H9 (cell line): ENCODE data around the gene UNC13D. TPM values are rescaled to one million over a fixed set of nuclear protein-coding genes. Genes with fewer than 3 reads are reported as not detected.

Experiments
- DNase-seq: peaks from one replicate; pipeline ENCODE4 v3.0.0-alpha.2; 2017
- H2AFZ ChIP-seq: one replicate; pipeline ENCODE4 v1.6.1; 2013; ENCODE audit warnings: mild to moderate bottlenecking, low read length, control low read depth, moderate library complexity
- H2AK5ac ChIP-seq: 2 replicates; pipeline ENCODE4 v1.6.1; 2013; ENCODE audit warnings: low read length, control low read depth, mixed read lengths; ENCODE audit not compliant: insufficient read length
- H2BK120ac ChIP-seq: one replicate; pipeline ENCODE4 v1.6.1; 2013; ENCODE audit warnings: low read depth, mild to moderate bottlenecking, low read length, control low read depth, inconsistent platforms; ENCODE audit not compliant: poor library complexity, severe bottlenecking
- H2BK12ac ChIP-seq: 2 replicates; pipeline ENCODE4 v1.6.1; 2013; ENCODE audit warnings: low read length, control low read depth, mixed read lengths, low read depth; ENCODE audit not compliant: insufficient read length
- H2BK15ac ChIP-seq: 2 replicates; pipeline ENCODE4 v1.6.1; 2013; ENCODE audit warnings: low read depth, low read length, control low read depth
- H2BK20ac ChIP-seq: one replicate; pipeline ENCODE4 v1.6.1; 2013; ENCODE audit warnings: low read depth, mild to moderate bottlenecking, low read length, control low read depth, inconsistent platforms; ENCODE audit not compliant: poor library complexity, severe bottlenecking
- H2BK5ac ChIP-seq: 2 replicates; pipeline ENCODE4 v1.6.1; 2013; ENCODE audit warnings: low read length, control low read depth, mixed read lengths; ENCODE audit not compliant: insufficient read length
- H3K14ac ChIP-seq: 2 replicates; pipeline ENCODE4 v1.6.1; 2013; ENCODE audit warnings: low read length, control low read depth; ENCODE audit not compliant: insufficient read depth
- H3K18ac ChIP-seq: 2 replicates; pipeline ENCODE4 v1.6.1; 2013; ENCODE audit warnings: low read depth, mild to moderate bottlenecking, mixed read lengths, low read length, control low read depth; ENCODE audit not compliant: insufficient read length
- H3K23ac ChIP-seq: 2 replicates; pipeline ENCODE4 v1.6.1; 2013; ENCODE audit warnings: low read length, control low read depth, mixed read lengths, low read depth; ENCODE audit not compliant: insufficient read length
- H3K23me2 ChIP-seq: 2 replicates; pipeline ENCODE4 v1.6.1; 2013; ENCODE audit warnings: low read depth, mild to moderate bottlenecking, mixed read lengths, low read length, control low read depth; ENCODE audit not compliant: insufficient read length, poor library complexity, severe bottlenecking
- H3K27ac ChIP-seq: 2 replicates; pipeline ENCODE4 v1.5.1; 2013; ENCODE audit warnings: low read length, control low read depth, mixed read lengths, low read depth; ENCODE audit not compliant: insufficient read length
- H3K27me3 ChIP-seq: 2 replicates; pipeline ENCODE4 v1.6.1; 2013; ENCODE audit warnings: low read length, control low read depth, inconsistent platforms; ENCODE audit not compliant: insufficient read depth
- H3K4ac ChIP-seq: 2 replicates; pipeline ENCODE4 v1.6.1; 2013; ENCODE audit warnings: low read depth, mild to moderate bottlenecking, control low read depth, inconsistent platforms, low read length, moderate library complexity
- H3K4me1 ChIP-seq: 2 replicates; pipeline ENCODE4 v1.6.1; 2013; ENCODE audit warnings: low read length, control low read depth, inconsistent platforms; ENCODE audit not compliant: insufficient read depth
- H3K4me2 ChIP-seq: 2 replicates; pipeline ENCODE4 v1.6.1; 2013; ENCODE audit warnings: low read length, control low read depth, mixed read lengths; ENCODE audit not compliant: insufficient read length, insufficient read depth
- H3K56ac ChIP-seq: 2 replicates; pipeline ENCODE4 v1.6.1; 2013; ENCODE audit warnings: low read depth, mild to moderate bottlenecking, mixed read lengths, low read length, control low read depth; ENCODE audit not compliant: insufficient read length
- H3K79me1 ChIP-seq: 2 replicates; pipeline ENCODE4 v1.6.1; 2013; ENCODE audit warnings: low read depth, mild to moderate bottlenecking, moderate library complexity, low read length, control low read depth, inconsistent platforms; ENCODE audit not compliant: insufficient read depth, poor library complexity, severe bottlenecking
- H3K79me2 ChIP-seq: 2 replicates; pipeline ENCODE4 v1.6.1; 2013; ENCODE audit warnings: low read length, control low read depth, inconsistent platforms; ENCODE audit not compliant: insufficient read depth
- H3K9ac ChIP-seq: 2 replicates; pipeline ENCODE4 v1.6.1; 2013; ENCODE audit warnings: low read length, control low read depth, mixed read lengths; ENCODE audit not compliant: insufficient read length; ENCODE audit errors: extremely low read depth
- H3K9me3 ChIP-seq: one replicate; pipeline ENCODE4 v1.6.1; 2013; ENCODE audit warnings: low read depth, low read length, inconsistent platforms; ENCODE audit not compliant: control insufficient read depth
- H3T11ph ChIP-seq: one replicate; pipeline ENCODE4 v1.6.1; 2013; ENCODE audit warnings: mild to moderate bottlenecking, low read length, control low read depth, inconsistent platforms
- H4K20me1 ChIP-seq: one replicate; pipeline ENCODE4 v1.6.1; 2013; ENCODE audit not compliant: control insufficient read depth, insufficient read length, insufficient read depth
- H4K5ac ChIP-seq: 2 replicates; pipeline ENCODE4 v1.6.1; 2013; ENCODE audit warnings: low read depth, mild to moderate bottlenecking, mixed read lengths, low read length, control low read depth; ENCODE audit not compliant: insufficient read length
- H4K8ac ChIP-seq: replicated peaks from 2 replicates; pipeline ENCODE4 v1.6.1; 2013; ENCODE audit warnings: low read length, control low read depth, mixed read lengths, low read depth; ENCODE audit not compliant: insufficient read length
- H4K91ac ChIP-seq: 2 replicates; pipeline ENCODE4 v1.6.1; 2013; ENCODE audit warnings: low read depth, mild to moderate bottlenecking, moderate library complexity, mixed read lengths, low read length, control low read depth; ENCODE audit not compliant: insufficient read length
- H3K27ac Mint-ChIP-seq, 3 experiments: 2 replicates in 2 of 3; 3 replicates in 1 of 3; pipeline ENCODE4 v1.8.0; 2020 to 2021; ENCODE audit warnings: mixed read lengths in 3 of 3, mild to moderate bottlenecking in 1 of 3, moderate library complexity in 1 of 3
- H3K27me3 Mint-ChIP-seq: 2 replicates; pipeline ENCODE4 v1.8.0; 2021; ENCODE audit warnings: low read depth, mild to moderate bottlenecking, moderate library complexity, mixed read lengths
- H3K36me3 Mint-ChIP-seq, 3 experiments: 2 replicates in 2 of 3; 3 replicates in 1 of 3; pipeline ENCODE4 v1.8.0; 2020 to 2021; ENCODE audit warnings: low read depth in 3 of 3, mixed read lengths in 3 of 3; ENCODE audit not compliant: insufficient read depth in 1 of 3
- H3K4me1 Mint-ChIP-seq, 2 experiments: 2 replicates each; pipeline ENCODE4 v1.8.0; 2020; ENCODE audit warnings: mixed read lengths in 2 of 2
- H3K4me3 Mint-ChIP-seq, 2 experiments: 2 replicates in 1 of 2; 3 replicates in 1 of 2; pipeline ENCODE4 v1.8.0; 2020 to 2021; ENCODE audit warnings: mild to moderate bottlenecking in 2 of 2, mixed read lengths in 2 of 2, moderate library complexity in 1 of 2
- H3K9me3 Mint-ChIP-seq, 2 experiments: 2 replicates in 1 of 2; 3 replicates in 1 of 2; pipeline ENCODE4 v1.8.0; 2020; ENCODE audit warnings: mild to moderate bottlenecking in 2 of 2, mixed read lengths in 2 of 2, moderate library complexity in 1 of 2
- WGBS: extraction: QIAGEN DNeasy Blood & Tissue Kit; methylation state at CpG from one replicate; pipeline ENCODE4 v1.1.7; 2013; ENCODE audit warnings: missing lambda C conversion rate, low lambda C conversion rate, mixed read lengths; ENCODE audit not compliant: insufficient read length; ENCODE audit errors: extremely low coverage; 5-methylcytosine and 5-hydroxymethylcytosine counted together
- microRNA-seq: library from miRNA; unstranded; fragments of <30 nt; microRNA quantifications from one replicate; pipeline ENCODE4, GENCODE V29; 2020; ENCODE audit warnings: borderline microRNAs expressed
- total RNA-seq: library from RNA; stranded (reverse); gene quantifications from 2 replicates; pipeline ENCODE4 v1.2.1, GENCODE V29; 2021
- TF ChIP-seq, protein P1 (sequence below): fragments of 200-600 bp; sonication (generic); conservative IDR thresholded peaks from 3 replicates; pipeline ENCODE4 v1.8.0; 2021; ENCODE audit warnings: antibody characterized with exemption, mild to moderate bottlenecking

The UNC13D gene
- total RNA-seq, 1 experiment from 2014 or later = 6.3 TPM

DNA sequence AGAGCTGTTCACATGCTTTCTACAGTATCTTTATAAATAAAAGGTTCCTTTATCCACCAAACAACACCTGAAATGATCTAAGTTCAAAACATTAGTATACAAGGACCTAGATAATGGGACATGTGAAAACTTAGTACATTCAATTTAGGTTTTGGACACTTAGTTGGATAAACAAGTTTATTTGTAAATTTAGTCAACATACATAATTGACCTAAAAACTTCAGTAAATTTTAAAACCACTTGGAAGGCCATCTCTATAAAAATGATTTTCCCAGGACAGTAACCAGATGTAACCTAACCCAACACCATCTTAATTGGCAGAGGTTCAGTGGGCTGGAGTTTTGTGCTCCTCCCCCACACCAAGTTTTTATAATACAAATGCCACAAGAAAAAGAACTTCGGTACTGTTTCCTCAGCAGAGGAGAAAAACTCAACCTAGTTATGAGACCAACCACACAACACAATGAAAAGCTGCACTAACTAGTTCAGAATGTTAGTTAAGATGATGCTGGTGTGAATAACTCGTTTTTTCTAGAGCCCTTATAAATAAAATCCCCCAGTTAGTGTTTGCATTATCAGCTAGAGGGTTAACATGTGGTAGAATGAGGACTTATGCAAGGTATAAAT is 66.8 kb downstream of the UNC13D start:
- DNase-seq = no peak
- H3K23ac ChIP-seq = no peak overlapping the region
- peak overlapping the region in 1 of 3 experiments; percentile 89; a peak in 2 of 7 replicates for H3K27ac Mint-ChIP-seq
- no peak overlapping the region for H3K56ac ChIP-seq
- H3K14ac ChIP-seq = no peak overlapping the region
- WGBS = no CpG with 5 or more reads among the region's 2 CpGs
- no peaks in the 10 kb centered on the region for H4K20me1 ChIP-seq
- H3T11ph ChIP-seq = no peak overlapping the region
- H3K79me2 ChIP-seq = peaks cover 3% of the 10 kb centered on the region; the same call in 1 of the 2 replicates
- no peak overlapping the region for H4K8ac ChIP-seq
- no peak overlapping the region for H2AFZ ChIP-seq
- H3K4me2 ChIP-seq = no peak overlapping the region
- no peak overlapping the region for H2AK5ac ChIP-seq
- peaks cover 2 to 3% of the 10 kb centered on the region in 2 experiments; a peak in 3 of 5 replicates for H3K9me3 Mint-ChIP-seq
- no peak overlapping the region for H2BK15ac ChIP-seq
- H3K4me3 Mint-ChIP-seq = peak overlapping the region; percentile 96 to 99
- H3K27ac ChIP-seq = no peak overlapping the region
- peaks cover 22 to 30% of the 10 kb centered on the region in 2 experiments for H3K4me1 Mint-ChIP-seq
- H3K9ac ChIP-seq = no peak overlapping the region
- H3K36me3 Mint-ChIP-seq = peaks cover 21 to 34% (median 33%) of the 10 kb centered on the region in 3 experiments
- no peak overlapping the region for H2BK20ac ChIP-seq
- H2BK12ac ChIP-seq = no peak overlapping the region
- H3K23me2 ChIP-seq = no peaks in the 10 kb centered on the region
- no peak overlapping the region for H4K5ac ChIP-seq
- H3K27me3 Mint-ChIP-seq = peaks cover 2% of the 10 kb centered on the region; the same call in 1 of the 2 replicates
- no peaks in the 10 kb centered on the region for H3K9me3 ChIP-seq
- no peak overlapping the region for H3K18ac ChIP-seq
- H3K4ac ChIP-seq = no peak overlapping the region
- no peaks in the 10 kb centered on the region for H3K27me3 ChIP-seq
- H2BK5ac ChIP-seq = no peak overlapping the region
- H4K91ac ChIP-seq = no peak overlapping the region
- H2BK120ac ChIP-seq = no peak overlapping the region
- TF ChIP-seq, protein P1, sequence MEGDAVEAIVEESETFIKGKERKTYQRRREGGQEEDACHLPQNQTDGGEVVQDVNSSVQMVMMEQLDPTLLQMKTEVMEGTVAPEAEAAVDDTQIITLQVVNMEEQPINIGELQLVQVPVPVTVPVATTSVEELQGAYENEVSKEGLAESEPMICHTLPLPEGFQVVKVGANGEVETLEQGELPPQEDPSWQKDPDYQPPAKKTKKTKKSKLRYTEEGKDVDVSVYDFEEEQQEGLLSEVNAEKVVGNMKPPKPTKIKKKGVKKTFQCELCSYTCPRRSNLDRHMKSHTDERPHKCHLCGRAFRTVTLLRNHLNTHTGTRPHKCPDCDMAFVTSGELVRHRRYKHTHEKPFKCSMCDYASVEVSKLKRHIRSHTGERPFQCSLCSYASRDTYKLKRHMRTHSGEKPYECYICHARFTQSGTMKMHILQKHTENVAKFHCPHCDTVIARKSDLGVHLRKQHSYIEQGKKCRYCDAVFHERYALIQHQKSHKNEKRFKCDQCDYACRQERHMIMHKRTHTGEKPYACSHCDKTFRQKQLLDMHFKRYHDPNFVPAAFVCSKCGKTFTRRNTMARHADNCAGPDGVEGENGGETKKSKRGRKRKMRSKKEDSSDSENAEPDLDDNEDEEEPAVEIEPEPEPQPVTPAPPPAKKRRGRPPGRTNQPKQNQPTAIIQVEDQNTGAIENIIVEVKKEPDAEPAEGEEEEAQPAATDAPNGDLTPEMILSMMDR = no peak
- H3K79me1 ChIP-seq = no peaks in the 10 kb centered on the region
- H3K4me1 ChIP-seq = no peaks in the 10 kb centered on the region

Small RNAs within 50 kb of the gene (microRNA-seq; reads per million reads assigned to microRNA genes)
- not detected for gene MIR4738

Other genes with a start within 250 kb of the UNC13D start
- gene SMIM5, start 211.0 kb downstream of the UNC13D start, total RNA-seq = 0.20 and 0.24 TPM in 2 replicates
- 40.0 and 40.1 TPM in 2 replicates for gene RECQL5, start 177.2 kb downstream of the UNC13D start, total RNA-seq
- gene SAP30BP, start 177.1 kb downstream of the UNC13D start, total RNA-seq = 82.6 and 89.7 TPM in 2 replicates
- 3.9 and 5.3 TPM in 2 replicates for gene ITGB4, start 122.9 kb downstream of the UNC13D start, total RNA-seq
- 36.7 and 38.4 TPM in 2 replicates for gene GALK1, start 79.2 kb downstream of the UNC13D start, total RNA-seq
- 35.6 and 36.4 TPM in 2 replicates for gene UNK, start 59.6 kb downstream of the UNC13D start, total RNA-seq
- gene WBP2, start 10.9 kb upstream of the UNC13D start, total RNA-seq = 59.2 and 63.2 TPM in 2 replicates
- gene TRIM47, start 34.2 kb upstream of the UNC13D start, total RNA-seq = 5.5 and 6.9 TPM in 2 replicates
- gene TRIM65, start 52.5 kb upstream of the UNC13D start, total RNA-seq = 34.1 and 39.6 TPM in 2 replicates
- 108 and 118 TPM in 2 replicates for gene MRPL38, start 60.5 kb upstream of the UNC13D start, total RNA-seq
- 8.3 and 9.7 TPM in 2 replicates for gene FBF1, start 96.6 kb upstream of the UNC13D start, total RNA-seq
- gene ACOX1, start 134.8 kb upstream of the UNC13D start, total RNA-seq = 27.2 and 27.4 TPM in 2 replicates
- 19.3 and 19.9 TPM in 2 replicates for gene TEN1, start 134.8 kb upstream of the UNC13D start, total RNA-seq
- gene CDK3, start 156.5 kb upstream of the UNC13D start, total RNA-seq = 11.7 and 14.3 TPM in 2 replicates
- gene EVPL, start 182.9 kb upstream of the UNC13D start, total RNA-seq = 0.48 and 0.53 TPM in 2 replicates
- 85.1 and 86.1 TPM in 2 replicates for gene SRP68, start 228.1 kb upstream of the UNC13D start, total RNA-seq
- 0.79 and 0.81 TPM in 2 replicates for gene GALR2, start 230.4 kb upstream of the UNC13D start, total RNA-seq
- gene ZACN, start 234.8 kb upstream of the UNC13D start, total RNA-seq = 0.09 and 0.31 TPM in 2 replicates